NCI-H1436 treated with DMSO at 0.1 percent for 48 hours (cell line): ENCODE results near the gene SHROOM3.
"Not testable (repeated sequence)": the region's sequence is repeated elsewhere in the genome, so short reads cannot be mapped to it uniquely, and the experiment has no call there.

Experiments used
- DNase-seq: peaks from one replicate; lab custom pipeline; 2025; lab: John Stamatoyannopoulos, UW

The SHROOM3 gene

DNA sequence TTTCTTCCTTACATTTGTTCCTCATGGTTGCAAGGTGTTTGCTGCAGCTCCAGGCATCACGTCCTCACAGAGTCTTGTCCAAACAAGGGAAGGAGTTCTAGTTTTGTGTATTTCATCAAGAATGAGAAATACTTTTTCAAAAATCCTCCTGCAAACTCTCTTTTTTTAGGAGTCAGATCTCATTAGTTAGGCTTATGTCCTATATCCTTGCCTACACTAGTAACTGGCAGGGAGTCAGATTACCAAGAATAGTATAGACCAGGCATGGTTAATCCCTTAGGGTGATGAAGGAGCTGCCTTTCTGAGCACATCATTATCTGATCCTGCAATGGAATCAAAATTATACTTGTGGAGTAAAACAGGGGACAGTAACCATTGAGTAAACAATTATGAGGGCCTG is 160.4 kb downstream of the SHROOM3 start:
- no peak for DNase-seq

DNA sequence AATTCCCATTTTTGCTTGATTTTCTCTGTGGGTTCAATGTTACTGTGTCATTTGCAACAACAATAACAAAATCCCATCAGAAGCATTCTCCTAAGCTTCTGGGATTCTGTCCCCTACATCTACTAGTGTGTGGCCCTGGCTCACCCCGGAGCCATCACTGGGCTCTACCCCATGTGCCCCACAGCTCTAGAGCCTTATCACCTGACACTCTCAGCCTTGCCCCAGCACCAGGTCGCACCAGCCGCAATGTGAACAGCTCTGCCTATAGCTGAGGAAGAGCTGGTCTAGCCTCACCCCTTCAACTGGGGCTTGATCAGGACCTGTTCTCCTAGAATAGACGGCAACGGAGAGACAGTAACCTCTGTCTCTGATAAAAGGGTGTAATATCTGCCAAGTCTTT is 161.7 kb downstream of the SHROOM3 start:
- no peak for DNase-seq

DNA sequence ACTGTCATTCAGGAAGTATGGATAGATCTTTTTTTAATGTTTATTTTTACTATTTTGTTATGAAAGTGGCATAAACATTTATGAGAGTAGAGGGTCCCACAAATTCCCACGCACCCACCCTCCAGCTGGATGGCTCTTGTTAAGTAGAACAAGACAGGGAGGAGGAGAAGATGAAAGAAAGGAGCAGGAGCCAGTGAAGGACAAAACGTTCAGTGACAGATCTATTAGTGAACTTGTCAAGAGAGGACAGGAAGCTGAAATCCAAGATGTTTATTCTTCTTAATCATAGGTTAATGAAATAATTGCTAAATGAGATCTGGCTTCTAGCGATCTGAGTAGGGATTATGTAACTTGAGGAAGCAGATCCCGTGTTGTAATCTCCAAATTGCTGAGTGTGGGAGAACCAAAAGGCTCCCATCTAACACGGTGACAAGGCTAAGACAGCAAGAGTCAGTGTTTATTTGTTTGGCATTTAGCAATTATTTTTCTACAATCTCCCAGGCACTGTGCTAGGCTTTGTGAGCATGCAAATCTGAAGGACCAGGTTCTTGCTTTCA is 162.5 kb downstream of the SHROOM3 start:
- DNase-seq, result no peak

- DNase-seq, result no peak
These were observed 165.4 kb downstream of the SHROOM3 start for GRCh38 chr4:76600447-76600846.

GRCh38 chr4:76601791-76602190 is 166.8 kb downstream of the SHROOM3 start:
- DNase-seq, result no peak

GRCh38 chr4:76605099-76605563 is 170.1 kb downstream of the SHROOM3 start:
- DNase-seq, result no peak

DNA sequence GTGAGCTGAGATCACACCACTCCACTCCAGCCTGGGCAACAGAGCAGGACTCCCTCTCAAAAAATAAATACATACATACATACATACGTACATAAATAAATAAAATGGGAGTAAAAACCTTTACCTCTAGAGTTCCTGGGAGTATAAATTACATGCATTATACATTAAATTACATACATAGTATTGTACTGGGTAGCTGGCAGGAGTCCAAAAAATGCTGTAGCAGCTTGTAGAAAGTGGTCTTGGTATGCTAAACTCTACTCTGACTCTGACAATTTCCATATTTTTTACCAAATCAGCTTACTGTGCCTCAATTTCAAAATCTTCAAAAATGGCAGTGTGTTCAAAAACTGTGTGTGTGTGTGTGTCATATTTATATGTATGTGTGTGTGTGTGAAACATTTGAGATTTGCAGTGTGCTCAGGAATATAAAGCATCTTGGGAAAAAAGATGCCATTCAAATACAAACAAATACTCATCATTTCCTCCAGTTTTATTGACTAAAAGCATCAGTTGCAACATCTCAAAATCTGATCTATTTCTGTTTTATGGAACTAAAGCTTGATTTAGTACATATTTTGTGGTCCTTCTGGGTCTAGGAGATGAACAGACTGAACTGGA is 171.7 kb downstream of the SHROOM3 start:
- DNase-seq, result no peak

DNA sequence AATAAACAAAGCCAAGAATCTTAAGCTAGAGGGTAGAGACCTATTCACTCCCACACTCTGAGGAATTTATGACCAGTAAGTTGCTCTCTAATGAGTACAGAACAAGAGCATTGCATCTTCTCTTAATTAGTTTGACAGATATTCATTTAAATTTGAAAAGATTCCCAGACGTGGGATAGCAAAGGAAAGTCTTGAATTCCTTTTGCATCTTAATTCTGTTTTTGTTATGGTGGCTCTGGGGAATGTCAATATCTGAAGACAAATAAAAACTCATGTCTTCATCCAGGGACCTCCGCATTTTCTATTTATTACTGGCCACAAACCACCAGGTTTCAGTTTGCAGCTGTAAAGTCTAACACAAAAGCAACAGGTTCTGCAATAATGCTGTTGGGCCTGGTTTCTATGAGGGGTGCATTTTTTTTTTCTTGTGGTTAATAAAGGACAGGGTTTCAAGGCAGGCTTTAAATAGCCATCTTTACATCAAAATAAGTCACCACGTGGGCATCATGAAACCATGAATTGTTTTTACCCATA is 172.3 kb downstream of the SHROOM3 start:
- no peak for DNase-seq

GRCh38 chr4:76607846-76608245 is 172.8 kb downstream of the SHROOM3 start:
- DNase-seq, result no peak

- DNase-seq, result not testable (repeated sequence)
These were observed 173.5 kb downstream of the SHROOM3 start for GRCh38 chr4:76608549-76608948.

DNA sequence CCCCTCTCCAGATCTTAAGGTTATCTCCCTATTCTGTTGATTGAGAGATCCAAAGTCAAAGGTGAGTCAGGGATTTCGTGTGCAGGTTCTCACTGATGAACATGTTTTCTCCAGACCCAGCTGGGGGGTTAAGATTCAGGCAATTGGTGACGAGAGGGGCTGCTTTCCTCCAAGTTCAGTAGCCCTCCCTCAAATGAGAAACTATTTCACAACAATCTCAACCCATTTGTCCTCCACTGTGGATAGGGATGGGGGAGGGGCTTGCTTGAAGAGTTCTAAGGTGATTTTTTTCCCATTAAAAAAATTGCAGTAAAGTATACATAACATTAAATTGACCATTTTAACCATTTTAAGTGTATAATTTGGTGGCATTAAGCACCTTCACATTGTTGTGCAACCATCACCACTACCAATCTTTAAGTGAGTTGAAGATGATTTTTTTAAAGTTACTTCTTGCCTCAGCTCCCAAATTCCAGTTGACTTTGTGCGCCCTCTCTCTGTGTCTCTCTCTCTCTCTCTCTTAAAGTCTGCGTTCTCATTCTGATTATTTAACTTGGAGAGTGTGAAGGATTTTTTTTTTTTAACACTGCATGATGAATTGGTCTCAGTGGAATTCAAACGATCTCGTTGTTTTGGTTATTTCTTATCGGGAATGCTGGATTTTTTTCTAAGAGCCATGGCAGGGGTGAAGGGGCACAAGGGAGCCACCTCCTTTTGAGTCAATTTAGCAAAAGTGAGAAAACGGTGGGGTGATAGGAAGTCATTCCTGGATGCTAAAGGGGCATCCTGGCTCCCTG is 175.9 kb downstream of the SHROOM3 start:
- no peak for DNase-seq

GRCh38 chr4:76611616-76612207 is 176.7 kb downstream of the SHROOM3 start:
- no peak for DNase-seq

GRCh38 chr4:76614589-76614988 is 179.6 kb downstream of the SHROOM3 start:
- no peak for DNase-seq

GRCh38 chr4:76615999-76616398 is 181.0 kb downstream of the SHROOM3 start:
- DNase-seq, result no peak

DNA sequence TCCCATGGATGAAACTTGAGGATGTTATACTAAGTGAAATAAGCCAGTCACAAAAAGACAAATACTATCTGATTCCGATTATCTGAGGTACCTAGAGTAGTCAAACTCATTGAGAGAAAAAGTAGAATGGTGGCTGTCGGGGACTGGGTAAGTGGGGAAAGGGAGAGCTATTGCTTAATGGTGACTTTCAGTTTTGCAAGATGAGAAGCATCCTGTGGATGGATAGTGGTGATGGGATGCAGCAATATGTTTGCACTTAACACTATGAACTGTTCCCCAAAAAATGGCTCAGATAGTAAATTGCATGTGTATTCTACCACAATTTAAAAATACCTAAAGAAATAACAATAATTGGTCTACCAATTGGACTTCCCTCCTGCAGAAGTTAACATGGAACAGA is 181.5 kb downstream of the SHROOM3 start:
- DNase-seq, result no peak

GRCh38 chr4:76620723-76621468 is 185.9 kb downstream of the SHROOM3 start:
- no peak for DNase-seq

DNA sequence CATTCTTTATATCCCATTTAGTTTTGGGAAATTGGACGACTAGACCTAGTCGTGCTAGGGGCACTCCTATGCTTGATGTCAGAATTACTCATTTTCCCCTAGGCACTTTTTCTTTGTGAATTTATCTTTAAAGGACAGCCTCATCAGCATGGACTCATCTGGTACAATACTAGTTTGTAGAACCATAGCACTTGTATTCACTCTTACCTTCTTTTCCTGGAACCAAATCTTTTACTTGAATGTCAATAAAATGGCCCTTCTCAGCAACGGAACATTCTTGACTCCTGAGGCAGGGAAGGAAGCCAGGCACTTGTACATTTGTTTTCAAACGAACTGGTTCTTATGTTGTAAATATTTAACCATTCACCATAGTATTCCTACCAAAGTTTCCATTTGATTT is 187.1 kb downstream of the SHROOM3 start:
- no peak for DNase-seq

DNA sequence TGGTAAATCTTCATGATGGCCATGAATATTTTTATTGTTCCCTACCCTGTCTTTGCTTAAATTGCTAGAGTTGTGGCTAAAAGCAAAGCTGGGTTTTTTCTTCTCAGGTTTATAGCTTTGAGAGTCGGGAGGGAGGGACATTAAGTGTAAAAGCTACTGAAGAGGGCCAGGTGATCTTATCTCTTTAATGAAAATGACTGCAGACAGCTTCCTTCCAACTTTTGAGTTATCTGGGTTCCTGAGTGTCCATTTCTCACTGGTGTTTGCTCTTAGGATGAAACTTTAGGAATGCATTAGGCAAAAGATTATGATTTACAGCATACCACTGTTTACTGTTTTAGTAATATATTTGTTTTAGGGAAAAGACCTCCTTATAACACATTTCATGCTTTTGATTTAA is 187.7 kb downstream of the SHROOM3 start:
- DNase-seq, result no peak

GRCh38 chr4:76623217-76624045 is 188.4 kb downstream of the SHROOM3 start:
- DNase-seq, result no peak

GRCh38 chr4:76624241-76624681 is 189.2 kb downstream of the SHROOM3 start:
- DNase-seq, result no peak
